Neural progenitor cell (in vitro differentiated cells): Measurements from ENCODE around the gene NFATC2. TPM values are rescaled to one million over a fixed set of nuclear protein-coding genes. Genes with fewer than 3 reads are reported as not detected.

Experiments used
- DNase-seq: peaks from one replicate; pipeline ENCODE4 v3.0.0-alpha.2; 2016; ENCODE audit warnings: low spot score
- H2AFZ ChIP-seq: fragments of 200-600 bp; sonication (generic); replicated peaks from 2 replicates; pipeline ENCODE4 v1.6.1; 2016; ENCODE audit warnings: antibody characterized with exemption
- H3F3A ChIP-seq: fragments of 200-600 bp; sonication (generic); 2 replicates; pipeline ENCODE4 v1.6.1; 2016; ENCODE audit warnings: antibody characterized with exemption, low read depth
- H3K27ac ChIP-seq: fragments of 200-600 bp; sonication (generic); 2 replicates; pipeline ENCODE4 v1.5.1; 2016; ENCODE audit warnings: mild to moderate bottlenecking
- H3K27me3 ChIP-seq: fragments of 200-600 bp; sonication (generic); 2 replicates; pipeline ENCODE4 v1.6.1; 2016; ENCODE audit warnings: mild to moderate bottlenecking, moderate library complexity
- H3K36me3 ChIP-seq: fragments of 200-600 bp; sonication (generic); 2 replicates; pipeline ENCODE4 v1.5.1; 2016
- H3K4me1 ChIP-seq: fragments of 200-600 bp; sonication (generic); 2 replicates; pipeline ENCODE4 v1.6.1; 2016; ENCODE audit warnings: mixed run types
- H3K4me2 ChIP-seq: fragments of 200-600 bp; sonication (generic); 2 replicates; pipeline ENCODE4 v1.6.1; 2016
- H3K4me3 ChIP-seq: fragments of 200-600 bp; sonication (generic); 2 replicates; pipeline ENCODE4 v1.5.1; 2016
- H3K79me2 ChIP-seq: fragments of 200-600 bp; sonication (generic); 2 replicates; pipeline ENCODE4 v1.6.1; 2016; ENCODE audit warnings: low read depth
- H3K9ac ChIP-seq: fragments of 200-600 bp; sonication (generic); 2 replicates; pipeline ENCODE4 v1.6.1; 2016
- H3K9me3 ChIP-seq: fragments of 200-600 bp; sonication (generic); 2 replicates; pipeline ENCODE4 v1.5.1; 2016; ENCODE audit warnings: low read depth
- H4K20me1 ChIP-seq: fragments of 200-600 bp; sonication (generic); 2 replicates; pipeline ENCODE4 v1.6.1; 2016; ENCODE audit warnings: low read depth
- H3K27ac Mint-ChIP-seq: 3 replicates; pipeline ENCODE4 v1.8.0; 2021; ENCODE audit warnings: mixed read lengths
- H3K27me3 Mint-ChIP-seq: 2 replicates; pipeline ENCODE4 v1.8.0; 2022; ENCODE audit warnings: low read depth, mild to moderate bottlenecking, inconsistent platforms, moderate library complexity, mixed read lengths; ENCODE audit not compliant: insufficient read depth
- H3K36me3 Mint-ChIP-seq: 3 replicates; pipeline ENCODE4 v1.8.0; 2021; ENCODE audit warnings: mixed read lengths
- H3K4me1 Mint-ChIP-seq: 3 replicates; pipeline ENCODE4 v1.8.0; 2021; ENCODE audit warnings: mixed read lengths
- H3K4me3 Mint-ChIP-seq: 3 replicates; pipeline ENCODE4 v1.8.0; 2021; ENCODE audit warnings: mild to moderate bottlenecking, moderate library complexity, mixed read lengths
- H3K9me3 Mint-ChIP-seq: 3 replicates; pipeline ENCODE4 v1.8.0; 2020; ENCODE audit warnings: mixed read lengths
- EZH2 ChIP-seq: fragments of 200-600 bp; sonication (generic); IDR thresholded peaks from 2 replicates; pipeline ENCODE4 v1.6.1; 2017; ENCODE audit warnings: antibody characterized with exemption, mild to moderate bottlenecking, moderate library complexity
- EZH2phosphoT487 ChIP-seq: fragments of 200-600 bp; sonication (generic); IDR thresholded peaks from 2 replicates; pipeline ENCODE4 v1.6.1; 2017; ENCODE audit warnings: antibody characterized with exemption
- total RNA-seq: library from RNA; depleted of rRNA; stranded (reverse); fragments of >200 nt; gene quantifications from 2 replicates; pipeline ENCODE4 v1.2.3, GENCODE V29; 2015; ENCODE audit warnings: low replicate concordance
- TF ChIP-seq, protein P1 (sequence below): fragments of 200-600 bp; sonication (generic); IDR thresholded peaks from 2 replicates; pipeline ENCODE4 v1.5.1; 2017; ENCODE audit warnings: antibody characterized with exemption, mild to moderate bottlenecking

NFATC2 gene
- total RNA-seq, 1 donor from 2014 or later: 0.19 TPM

DNA sequence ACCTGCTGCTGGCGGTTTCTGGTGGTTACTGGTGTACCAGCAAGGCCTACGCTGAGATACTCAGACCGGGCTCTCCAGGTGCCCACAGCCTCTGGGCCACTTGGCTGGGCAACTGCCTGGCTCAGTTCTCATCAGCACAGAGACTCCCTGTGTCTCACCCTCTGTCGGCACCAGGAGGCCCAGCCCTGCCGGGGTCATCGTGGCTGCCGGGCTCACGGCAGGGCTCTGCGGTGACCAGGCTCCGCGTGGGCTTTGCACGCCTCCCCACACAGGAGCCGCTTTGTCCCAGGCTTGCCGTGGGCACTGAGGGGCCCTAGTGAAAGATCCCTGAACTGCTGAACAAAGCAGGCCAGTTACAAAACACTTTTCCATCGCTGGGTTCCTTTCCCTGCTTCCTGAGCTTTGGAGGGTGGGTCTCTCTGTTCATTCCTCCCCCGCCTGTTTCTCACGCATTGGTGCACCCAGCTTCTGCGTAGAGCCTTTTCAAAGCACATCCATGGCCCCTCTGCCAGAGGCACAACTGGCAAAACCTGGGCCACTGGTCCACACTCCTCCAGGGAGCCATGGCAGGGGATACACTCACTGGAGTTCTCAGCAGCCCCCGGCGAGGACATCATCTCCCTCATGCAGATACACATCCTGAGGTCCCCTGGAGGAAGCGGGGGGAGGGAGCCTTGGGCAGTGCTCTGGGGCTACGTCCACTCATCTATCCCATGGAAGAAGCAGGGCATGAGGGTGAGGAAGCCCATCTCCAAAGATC is 117.0 kb downstream of the NFATC2 start:
- H3K27me3 Mint-ChIP-seq: peaks cover 13% of the 10 kb centered on the region

DNA sequence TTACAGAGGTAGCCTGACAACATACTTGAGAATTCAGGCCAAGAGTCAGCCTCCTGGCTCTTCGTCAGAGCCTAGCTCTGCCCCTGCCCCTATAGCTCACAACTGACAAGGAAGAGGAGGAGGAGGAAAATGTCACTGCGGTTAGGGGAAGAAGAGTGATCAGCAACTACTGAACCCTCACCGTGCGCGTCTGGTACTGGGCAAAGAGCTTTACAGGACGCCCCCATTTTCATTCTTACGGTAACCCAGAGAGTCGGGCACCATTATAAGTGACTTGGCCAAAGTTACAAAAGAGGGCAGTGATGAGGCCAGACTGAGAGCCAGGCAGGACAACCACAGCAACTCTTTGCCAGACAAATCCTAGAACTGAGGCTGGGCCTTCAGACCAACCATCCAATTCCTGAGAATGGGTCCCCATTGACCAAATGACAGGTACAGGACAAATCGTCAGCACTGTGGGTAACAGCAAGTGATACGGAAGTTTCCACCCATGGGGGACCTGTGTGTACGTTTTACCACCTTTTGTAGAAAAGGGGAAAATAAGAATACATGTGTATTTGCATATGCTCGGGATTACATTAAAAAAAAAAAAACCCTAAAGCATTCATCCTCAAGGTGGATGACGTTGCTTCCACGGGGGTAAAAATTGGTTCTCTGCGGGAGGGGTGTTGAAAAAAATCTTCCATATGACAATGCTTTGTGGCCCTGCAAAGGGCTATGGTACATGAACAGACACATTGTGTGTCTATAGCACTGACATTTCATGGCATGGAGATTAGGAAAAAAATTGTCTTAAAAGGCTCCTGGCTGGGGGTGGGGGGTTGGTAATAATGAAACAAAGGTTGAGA is 118.0 kb downstream of the NFATC2 start:
- H3K36me3 ChIP-seq: no peaks in the 10 kb centered on the region
- H2AFZ ChIP-seq: no peak overlapping the region
- Mint-ChIP-seq H3K36me3 (no peaks in the 10 kb centered on the region), H3K4me1 (peaks cover 44% of the 10 kb centered on the region), H3K9me3 (no peaks in the 10 kb centered on the region), H3K27me3 (peaks cover 13% of the 10 kb centered on the region), H3K27ac (no peak overlapping the region), H3K4me3 (no peak overlapping the region)
- no peak overlapping the region for H3K4me3 ChIP-seq
- H4K20me1 ChIP-seq: no peaks in the 10 kb centered on the region
- TF ChIP-seq EZH2phosphoT487 (no peak), EZH2 (no peak)
- TF ChIP-seq, protein P1, sequence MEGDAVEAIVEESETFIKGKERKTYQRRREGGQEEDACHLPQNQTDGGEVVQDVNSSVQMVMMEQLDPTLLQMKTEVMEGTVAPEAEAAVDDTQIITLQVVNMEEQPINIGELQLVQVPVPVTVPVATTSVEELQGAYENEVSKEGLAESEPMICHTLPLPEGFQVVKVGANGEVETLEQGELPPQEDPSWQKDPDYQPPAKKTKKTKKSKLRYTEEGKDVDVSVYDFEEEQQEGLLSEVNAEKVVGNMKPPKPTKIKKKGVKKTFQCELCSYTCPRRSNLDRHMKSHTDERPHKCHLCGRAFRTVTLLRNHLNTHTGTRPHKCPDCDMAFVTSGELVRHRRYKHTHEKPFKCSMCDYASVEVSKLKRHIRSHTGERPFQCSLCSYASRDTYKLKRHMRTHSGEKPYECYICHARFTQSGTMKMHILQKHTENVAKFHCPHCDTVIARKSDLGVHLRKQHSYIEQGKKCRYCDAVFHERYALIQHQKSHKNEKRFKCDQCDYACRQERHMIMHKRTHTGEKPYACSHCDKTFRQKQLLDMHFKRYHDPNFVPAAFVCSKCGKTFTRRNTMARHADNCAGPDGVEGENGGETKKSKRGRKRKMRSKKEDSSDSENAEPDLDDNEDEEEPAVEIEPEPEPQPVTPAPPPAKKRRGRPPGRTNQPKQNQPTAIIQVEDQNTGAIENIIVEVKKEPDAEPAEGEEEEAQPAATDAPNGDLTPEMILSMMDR: no peak
- H3K79me2 ChIP-seq: no peaks in the 10 kb centered on the region
- no peak overlapping the region for H3K4me2 ChIP-seq
- no peaks in the 10 kb centered on the region for H3K9me3 ChIP-seq
- peaks cover 4% of the 10 kb centered on the region for H3K27me3 ChIP-seq
- peaks cover 11% of the 10 kb centered on the region for H3K4me1 ChIP-seq
- no peaks in the 10 kb centered on the region for H3F3A ChIP-seq
- DNase-seq: no peak
- no peak overlapping the region for H3K27ac ChIP-seq
- H3K9ac ChIP-seq: no peak overlapping the region

More for the DNA sequence above, 117.0 kb downstream of the NFATC2 start:
- Mint-ChIP-seq H3K4me1 (peaks cover 50% of the 10 kb centered on the region), H3K4me3 (no peak overlapping the region), H3K36me3 (no peaks in the 10 kb centered on the region), H3K27ac (no peak overlapping the region), H3K9me3 (no peaks in the 10 kb centered on the region)
- peaks cover 4% of the 10 kb centered on the region for H3K27me3 ChIP-seq
- peak overlapping the region; percentile 35 for H2AFZ ChIP-seq
- no peak overlapping the region for H3K27ac ChIP-seq
- TF ChIP-seq EZH2 (no peak), EZH2phosphoT487 (no peak)
- TF ChIP-seq, protein P1: no peak
- no peak overlapping the region for H3K9ac ChIP-seq
- H3K4me2 ChIP-seq: no peak overlapping the region
- H3K9me3 ChIP-seq: no peaks in the 10 kb centered on the region
- peak; percentile 29 for DNase-seq
- H3K4me1 ChIP-seq: peaks cover 11% of the 10 kb centered on the region
- no peaks in the 10 kb centered on the region for H3K79me2 ChIP-seq
- H4K20me1 ChIP-seq: no peaks in the 10 kb centered on the region
- no peak overlapping the region for H3K4me3 ChIP-seq
- H3F3A ChIP-seq: no peaks in the 10 kb centered on the region
- no peaks in the 10 kb centered on the region for H3K36me3 ChIP-seq

DNA sequence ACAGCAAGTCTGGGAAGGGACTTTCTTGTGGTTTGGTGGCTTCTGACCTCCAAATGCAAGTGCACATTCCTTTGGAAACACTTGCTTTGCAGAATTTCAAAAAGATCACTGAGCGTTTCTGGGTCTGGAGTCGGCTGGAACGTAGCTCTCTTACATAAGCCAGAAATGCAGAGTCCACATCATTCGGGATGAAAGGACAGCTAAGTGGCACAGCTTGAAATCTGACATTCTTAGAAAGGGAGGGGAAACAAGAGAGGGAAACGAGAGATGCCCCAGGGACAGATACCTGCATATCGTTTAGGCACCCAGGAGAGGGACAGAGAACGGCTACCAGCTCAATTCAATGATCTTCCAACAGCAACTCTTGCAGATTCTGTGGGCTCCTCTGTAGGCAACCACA is 118.7 kb downstream of the NFATC2 start:
- Histone ChIP-seq H3K9me3 (no peaks in the 10 kb centered on the region), H3K27me3 (peaks cover 4% of the 10 kb centered on the region), H3K4me1 (peaks cover 11% of the 10 kb centered on the region), H3F3A (no peaks in the 10 kb centered on the region), H3K9ac (no peak overlapping the region), H2AFZ (no peak overlapping the region), H4K20me1 (no peaks in the 10 kb centered on the region), H3K27ac (no peak overlapping the region), H3K36me3 (no peaks in the 10 kb centered on the region), H3K79me2 (no peaks in the 10 kb centered on the region), H3K4me2 (no peak overlapping the region), H3K4me3 (no peak overlapping the region)
- Mint-ChIP-seq H3K4me1 (peaks cover 42% of the 10 kb centered on the region), H3K27me3 (peaks cover 13% of the 10 kb centered on the region), H3K4me3 (no peak overlapping the region), H3K9me3 (no peaks in the 10 kb centered on the region), H3K27ac (no peak overlapping the region), H3K36me3 (no peaks in the 10 kb centered on the region)
- peak; percentile 42 for DNase-seq
- no peak for TF ChIP-seq EZH2phosphoT487
- TF ChIP-seq, protein P1: no peak
